ENCODE results near the gene PARP12.

The PARP12 gene

GRCh38 chr7:140014123-140014522 lies 48.6 kb downstream of the PARP12 start:
- no peak for DNase-seq (ENCODE audit: low spot score)

GRCh38 chr7:140013676-140014075 lies 49.1 kb downstream of the PARP12 start:
- DNase-seq (ENCODE audit: low spot score): no peak

- DNase-seq (ENCODE audit: low spot score): no peak
Measured at GRCh38 chr7:140010194-140010895, 52.4 kb downstream of the PARP12 start.

- no peak for DNase-seq (ENCODE audit: low spot score)
Measured at GRCh38 chr7:140009735-140010134, 53.0 kb downstream of the PARP12 start.

GRCh38 chr7:140008755-140009610 lies 53.8 kb downstream of the PARP12 start:
- DNase-seq (ENCODE audit: low spot score): no peak

- DNase-seq (ENCODE audit: low spot score): no peak
Measured at GRCh38 chr7:140007051-140007690, 55.6 kb downstream of the PARP12 start.

- DNase-seq (ENCODE audit: low spot score): no peak
Measured at GRCh38 chr7:140006600-140006999, 56.2 kb downstream of the PARP12 start.

- DNase-seq (ENCODE audit: low spot score): no peak
Measured at GRCh38 chr7:140005754-140006503, 56.8 kb downstream of the PARP12 start.

GRCh38 chr7:140005341-140005740 lies 57.4 kb downstream of the PARP12 start:
- DNase-seq (ENCODE audit: low spot score): no peak

GRCh38 chr7:140004672-140005071 lies 58.1 kb downstream of the PARP12 start:
- DNase-seq (ENCODE audit: low spot score): no peak

GRCh38 chr7:140003913-140004382 lies 58.8 kb downstream of the PARP12 start:
- no peak for DNase-seq (ENCODE audit: low spot score)

GRCh38 chr7:140000666-140001268 lies 62.0 kb downstream of the PARP12 start:
- DNase-seq (ENCODE audit: low spot score): no peak

- DNase-seq (ENCODE audit: low spot score): no peak
Measured at GRCh38 chr7:139999516-139999915, 63.2 kb downstream of the PARP12 start.

GRCh38 chr7:139998572-139998971 lies 64.2 kb downstream of the PARP12 start:
- DNase-seq (ENCODE audit: low spot score): no peak

GRCh38 chr7:139995017-139995915 lies 67.5 kb downstream of the PARP12 start:
- no peak for DNase-seq (ENCODE audit: low spot score)

GRCh38 chr7:139994356-139994755 lies 68.4 kb downstream of the PARP12 start:
- no peak for DNase-seq (ENCODE audit: low spot score)

GRCh38 chr7:139993592-139993991 lies 69.2 kb downstream of the PARP12 start:
- no peak for DNase-seq (ENCODE audit: low spot score)

GRCh38 chr7:139993169-139993568 lies 69.6 kb downstream of the PARP12 start:
- no peak for DNase-seq (ENCODE audit: low spot score)

GRCh38 chr7:139992353-139993044 lies 70.3 kb downstream of the PARP12 start:
- DNase-seq (ENCODE audit: low spot score): no peak

- no peak for DNase-seq (ENCODE audit: low spot score)
Measured at GRCh38 chr7:139991911-139992310, 70.8 kb downstream of the PARP12 start.
